ENCODE data around the gene GNB4. TPM values are rescaled to one million over a fixed set of nuclear protein-coding genes. Genes with fewer than 3 reads are reported as not detected.

Gene GNB4
- total and polyA plus RNA-seq, 9 of the 15 experiments (the other 6 are each of a cell fraction or from before 2014, with no cell fraction given) = 6.8 to 36.7 (median 21.4) TPM

- WGBS (ENCODE audit: insufficient coverage, low coverage, missing lambda C conversion rate) = 14% methylated on average over 2 of the region's 2 CpGs
- intact Hi-C loops (cut with micrococcal nuclease) (loop anchor here (2.0 kb wide), 1 partner anchor 113 kb away; the partner anchor contains the start of gene ACTL6A), in situ Hi-C loops (cut with MboI) (loop anchor here (25.0 kb wide), 1 partner anchor 1163 kb away; the partner anchor contains the start of gene TTC14)
- ATAC-seq (no peak), FAIRE-seq (no peak), DNase-seq (ENCODE audit: extremely low read depth in 1 of 4, low spot score in 3 of 4) (no peak)
- Histone ChIP-seq H3K27ac (ENCODE audit: extremely low read depth, low read depth, low read length) (no peak overlapping the region; the same call in 2 of the 3 replicates), H3K9ac (ENCODE audit: insufficient read depth in 1 of 2, low read depth in 2 of 2, low read length in 2 of 2) (peak overlapping the region in 1 of 2 experiments; percentile 75; a peak in 2 of 4 replicates), H3K79me2 (ENCODE audit: control insufficient read depth, insufficient read depth, low read length) (peaks cover 59% of the 10 kb centered on the region), H3K4me1 (replicated peaks in 1 of 2; ENCODE audit: control insufficient read depth in 2 of 2, insufficient read depth in 2 of 2, low read length in 2 of 2) (peaks cover 11 to 21% of the 10 kb centered on the region in 2 experiments; a peak in 4 of 5 replicates), H2AFZ (ENCODE audit: low read depth, low read length) (0 out of 2 replicates have a peak overlapping the region, but pooled peaks have one; percentile 0), H3K4me3 (peak overlapping the region; percentile 77), H3K4me2 (ENCODE audit: insufficient read depth, low read length) (peak overlapping the region; percentile 92; the same call in 1 of the 2 replicates), H3K36me3 (ENCODE audit: control insufficient read depth, insufficient read depth, low read length) (peaks cover 3% of the 10 kb centered on the region; the same call in 2 of the 3 replicates), H4K20me1 (replicated peaks; ENCODE audit: control insufficient read depth, insufficient read depth, low read length) (no peaks in the 10 kb centered on the region; the same call in 1 of the 2 replicates), H3K9me3 (replicated peaks; ENCODE audit: control insufficient read depth, insufficient read depth, low read depth, low read length) (no peaks in the 10 kb centered on the region), H3K9me1 (ENCODE audit: control insufficient read depth, insufficient read depth, low read length) (no peaks in the 10 kb centered on the region), H3K27me3 (ENCODE audit: control insufficient read depth in 2 of 2, insufficient read depth in 2 of 2, low read length in 2 of 2) (peaks cover 0 to 8% of the 10 kb centered on the region in 2 experiments; a peak in 1 of 5 replicates)
- ChIA-PET CTCF (ENCODE audit: low intra/inter-chr PET ratio) (interaction anchor here (0.5 kb wide), 1 partner anchor 111 kb away, joined by 5 read pairs; no protein-coding TSS in a partner anchor), POLR2A (interaction anchor here (1.0 to 2.9 kb wide), 3 partner anchors 19 to 39 kb away, joined by 3 to 14 read pairs (median 3); no protein-coding TSS in a partner anchor)
- no TSS peak for BruUV-seq (replicated peaks)
- TF ChIP-seq ZNF589 (CRISPR knock-in tag; IDR thresholded peaks at IDR 0.05; ENCODE audit: low read depth) = no peak
- TF ChIP-seq TEAD2 (tag; IDR thresholded peaks at IDR 0.05) = no peak
- TF ChIP-seq PKNOX1 (IDR thresholded peaks at IDR 0.05) = no peak
- no peak for TF ChIP-seq NELFE (IDR thresholded peaks at IDR 0.05; ENCODE audit: insufficient read depth, insufficient read length)
- no peak for TF ChIP-seq JUN (IDR thresholded peaks at IDR 0.05; ENCODE audit: borderline replicate concordance, low read depth, low read length)
- TF ChIP-seq JUN (CRISPR knock-in tag; IDR thresholded peaks at IDR 0.05; ENCODE audit: borderline replicate concordance) = no peak
- no peak for TF ChIP-seq FOXP1 (CRISPR knock-in tag; IDR thresholded peaks at IDR 0.05)
- TF ChIP-seq POLR3A (IDR thresholded peaks at IDR 0.05; ENCODE audit: borderline replicate concordance, extremely low read depth, insufficient read depth, insufficient read length) = no peak
- no peak for TF ChIP-seq STAT5B (CRISPR knock-in tag; IDR thresholded peaks at IDR 0.05)
- no peak for TF ChIP-seq CSDE1 (IDR thresholded peaks at IDR 0.05)
- no peak for TF ChIP-seq ZNF274 (IDR thresholded peaks at IDR 0.05; ENCODE audit: borderline replicate concordance, low read depth, low read length)
- TF ChIP-seq HLTF (IDR thresholded peaks at IDR 0.05) = no peak
- no peak for TF ChIP-seq EHMT2 (IDR thresholded peaks at IDR 0.05)
- no peak for TF ChIP-seq CREB1 (IDR thresholded peaks at IDR 0.05)
- TF ChIP-seq CREB1 (CRISPR knock-in tag; IDR thresholded peaks at IDR 0.05) = no peak
- no peak for TF ChIP-seq ZC3H4 (CRISPR knock-in tag; IDR thresholded peaks at IDR 0.05; ENCODE audit: borderline replicate concordance)
- TF ChIP-seq NKRF (IDR thresholded peaks at IDR 0.05; ENCODE audit: borderline replicate concordance) = no peak
Observed at GRCh38 chr3:179449636-179450035, 1.6 kb downstream of the GNB4 start.

Measured in K562 (cell line).